Astrocyte of the cerebellum (primary cell): ENCODE data around the gene C2CD4C.

Experiments used
- DNase-seq: peaks from one replicate; pipeline ENCODE4 v3.0.0-alpha.2; 2011; ENCODE audit warnings: low read depth
- H3K4me3 ChIP-seq: 2 replicates; pipeline ENCODE4 v1.5.1; 2011; ENCODE audit warnings: mild to moderate bottlenecking, low read depth, low read length, moderate library complexity
- in situ Hi-C: cut with HindIII; loops from 2 replicates; pipeline ENCODE4 v1.10.0; 2017; ENCODE audit warnings: low sequenced_read_pairs
- TF ChIP-seq, protein P1 (sequence below): IDR thresholded peaks from 2 replicates; pipeline ENCODE4 v1.5.1; 2012; ENCODE audit warnings: low read length, low read depth, moderate library complexity, mild to moderate bottlenecking; ENCODE audit errors: missing control alignments

The C2CD4C gene

GRCh38 chr19:377801-378581 lies 31.0 kb downstream of the C2CD4C start:
- H3K4me3 ChIP-seq, result no peak overlapping the region
- TF ChIP-seq, protein P1, sequence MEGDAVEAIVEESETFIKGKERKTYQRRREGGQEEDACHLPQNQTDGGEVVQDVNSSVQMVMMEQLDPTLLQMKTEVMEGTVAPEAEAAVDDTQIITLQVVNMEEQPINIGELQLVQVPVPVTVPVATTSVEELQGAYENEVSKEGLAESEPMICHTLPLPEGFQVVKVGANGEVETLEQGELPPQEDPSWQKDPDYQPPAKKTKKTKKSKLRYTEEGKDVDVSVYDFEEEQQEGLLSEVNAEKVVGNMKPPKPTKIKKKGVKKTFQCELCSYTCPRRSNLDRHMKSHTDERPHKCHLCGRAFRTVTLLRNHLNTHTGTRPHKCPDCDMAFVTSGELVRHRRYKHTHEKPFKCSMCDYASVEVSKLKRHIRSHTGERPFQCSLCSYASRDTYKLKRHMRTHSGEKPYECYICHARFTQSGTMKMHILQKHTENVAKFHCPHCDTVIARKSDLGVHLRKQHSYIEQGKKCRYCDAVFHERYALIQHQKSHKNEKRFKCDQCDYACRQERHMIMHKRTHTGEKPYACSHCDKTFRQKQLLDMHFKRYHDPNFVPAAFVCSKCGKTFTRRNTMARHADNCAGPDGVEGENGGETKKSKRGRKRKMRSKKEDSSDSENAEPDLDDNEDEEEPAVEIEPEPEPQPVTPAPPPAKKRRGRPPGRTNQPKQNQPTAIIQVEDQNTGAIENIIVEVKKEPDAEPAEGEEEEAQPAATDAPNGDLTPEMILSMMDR, result no peak
- in situ Hi-C loops, result no loop called here
- DNase-seq, result no peak

- no peak for DNase-seq
- H3K4me3 ChIP-seq, result no peak overlapping the region
Observed at GRCh38 chr19:376111-376470, 32.9 kb downstream of the C2CD4C start.

DNA sequence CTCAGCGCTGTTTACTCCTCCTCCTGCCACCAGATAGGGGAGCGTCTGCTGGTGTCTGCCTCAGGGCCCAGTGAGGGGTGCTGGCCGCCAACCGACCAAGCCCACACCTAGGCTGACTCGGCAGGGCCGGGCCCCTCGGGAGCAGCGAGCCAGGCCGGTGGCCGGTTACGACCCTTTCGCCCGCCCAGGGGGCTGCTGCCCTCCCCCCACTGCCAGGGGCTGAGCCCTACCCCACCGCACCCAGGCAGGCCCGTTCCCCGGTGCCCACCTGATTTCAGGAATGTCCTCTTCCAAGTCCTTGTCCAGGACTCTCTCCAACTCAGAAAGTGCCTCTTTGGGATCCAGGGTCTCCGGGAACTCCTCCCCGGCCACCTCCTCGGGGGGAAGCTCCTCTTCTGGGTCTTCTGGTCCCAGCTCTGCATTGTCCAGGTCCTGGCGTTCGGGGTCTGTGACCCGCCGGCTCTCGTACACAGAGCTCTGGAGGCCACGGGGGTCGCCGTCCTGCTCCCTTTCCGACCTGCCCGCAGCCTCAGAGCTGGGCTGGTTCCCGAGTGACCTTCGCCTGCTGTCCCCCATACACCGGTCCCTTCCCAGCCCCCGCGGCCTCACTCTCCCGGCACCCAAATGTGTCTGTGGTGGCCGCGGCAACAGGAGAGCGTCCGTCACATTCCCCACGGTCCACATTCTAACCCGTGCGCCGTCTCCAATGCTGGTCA lies 33.4 kb downstream of the C2CD4C start:
- no peak for DNase-seq
- TF ChIP-seq, protein P1, result no peak
- H3K4me3 ChIP-seq, result no peak overlapping the region
- in situ Hi-C loops, result no loop called here

More at GRCh38 chr19:376111-376470, 32.9 kb downstream of the C2CD4C start:
- TF ChIP-seq, protein P1, result no peak
- in situ Hi-C loops, result no loop called here

- in situ Hi-C loops, result no loop called here
Observed at GRCh38 chr19:374886-375235, 34.1 kb downstream of the C2CD4C start.

GRCh38 chr19:374183-374885 lies 34.6 kb downstream of the C2CD4C start:
- no peak overlapping the region for H3K4me3 ChIP-seq
- no peak for DNase-seq
- in situ Hi-C loops, result no loop called here
- TF ChIP-seq, protein P1, result no peak

More at GRCh38 chr19:374886-375235, 34.1 kb downstream of the C2CD4C start:
- TF ChIP-seq, protein P1, result no peak
- H3K4me3 ChIP-seq, result no peak overlapping the region
- DNase-seq, result no peak

DNA sequence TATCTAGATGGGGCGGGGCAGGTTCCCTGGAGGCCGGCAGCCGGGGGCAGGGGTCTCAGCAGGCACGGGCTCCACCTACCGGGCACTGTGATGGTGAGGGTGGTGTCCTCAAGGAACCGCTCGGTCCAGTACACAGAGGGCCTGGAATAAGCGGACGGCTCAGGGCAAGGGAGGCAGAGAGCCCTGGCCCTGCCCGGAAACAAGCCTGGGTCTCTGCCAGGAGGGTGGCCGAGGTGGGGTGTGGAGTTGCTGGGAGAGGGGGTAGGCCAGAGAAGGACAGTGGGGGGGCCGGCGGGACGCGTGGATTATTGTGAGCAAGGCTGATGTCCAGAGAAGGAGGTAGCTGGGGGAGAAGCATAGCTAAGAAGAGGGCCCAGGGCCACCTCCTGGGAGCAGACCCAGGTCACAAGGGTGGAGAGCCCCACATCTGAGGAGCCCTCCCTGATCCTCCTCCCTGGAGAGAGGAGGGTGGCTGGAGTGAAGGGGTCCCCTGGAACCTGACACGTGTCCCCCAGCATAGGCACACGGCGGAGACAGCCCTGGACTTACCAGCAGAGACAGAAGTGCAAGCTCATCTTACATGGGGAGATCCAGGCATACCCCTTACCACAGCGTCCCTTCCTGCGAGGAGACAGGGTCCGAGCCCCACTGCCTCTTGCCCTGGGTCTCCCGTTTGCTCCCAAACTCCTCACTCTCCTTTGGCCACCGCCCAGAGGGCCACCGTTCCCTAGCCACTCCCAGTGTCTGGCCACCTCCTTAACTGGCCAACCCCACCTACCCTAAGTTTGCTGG lies 35.4 kb downstream of the C2CD4C start:
- in situ Hi-C loops, result no loop called here
- TF ChIP-seq, protein P1, result no peak
- DNase-seq, result no peak
- no peak overlapping the region for H3K4me3 ChIP-seq
